NCI-H2081 (cell line): ENCODE measurements around the gene CBLC.

Experiments
- DNase-seq, 2 experiments: peaks; one replicate each; lab custom pipeline; 2025; lab: John Stamatoyannopoulos, UW

Gene CBLC

DNA sequence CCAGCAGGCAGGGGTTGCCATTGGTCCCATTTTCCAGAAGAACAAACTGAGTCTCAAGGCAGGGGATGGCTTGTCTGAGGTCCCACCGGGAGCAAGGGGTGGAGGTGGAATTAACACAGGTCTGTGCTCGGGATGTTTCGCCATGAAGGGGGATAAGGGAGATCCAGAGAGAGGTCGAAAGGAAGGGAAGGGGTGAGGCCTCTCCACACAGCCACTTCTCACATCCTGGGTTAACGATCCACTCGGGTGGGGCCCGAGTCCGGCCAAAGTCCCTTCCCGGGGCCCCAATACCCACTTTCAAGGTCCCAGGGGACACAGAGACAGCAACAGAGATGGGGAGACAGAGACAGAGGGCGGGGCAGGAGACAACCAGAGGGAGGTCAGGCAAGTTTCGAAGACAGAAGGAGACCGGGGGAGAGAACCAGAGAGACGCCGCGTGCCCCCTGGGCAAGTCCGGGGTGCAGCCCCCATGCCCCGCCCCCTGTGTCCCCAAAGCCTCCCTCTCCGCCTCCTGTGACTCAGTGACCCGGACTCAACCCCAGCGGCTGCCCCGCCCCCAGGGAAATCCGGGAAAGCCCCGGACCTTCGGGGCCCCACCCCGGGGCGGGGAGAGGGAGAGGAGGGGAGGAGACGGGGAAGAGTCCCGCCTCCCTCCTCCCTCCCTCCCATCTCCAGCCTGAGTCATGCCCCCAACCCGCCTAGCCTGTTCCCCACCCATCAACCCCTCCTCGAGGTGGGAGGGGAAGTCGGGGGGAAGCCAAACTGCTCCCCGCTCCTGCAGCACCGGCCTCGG, 30.5 kb upstream of the CBLC start:
- DNase-seq: peak; percentile 15 to 39

DNA sequence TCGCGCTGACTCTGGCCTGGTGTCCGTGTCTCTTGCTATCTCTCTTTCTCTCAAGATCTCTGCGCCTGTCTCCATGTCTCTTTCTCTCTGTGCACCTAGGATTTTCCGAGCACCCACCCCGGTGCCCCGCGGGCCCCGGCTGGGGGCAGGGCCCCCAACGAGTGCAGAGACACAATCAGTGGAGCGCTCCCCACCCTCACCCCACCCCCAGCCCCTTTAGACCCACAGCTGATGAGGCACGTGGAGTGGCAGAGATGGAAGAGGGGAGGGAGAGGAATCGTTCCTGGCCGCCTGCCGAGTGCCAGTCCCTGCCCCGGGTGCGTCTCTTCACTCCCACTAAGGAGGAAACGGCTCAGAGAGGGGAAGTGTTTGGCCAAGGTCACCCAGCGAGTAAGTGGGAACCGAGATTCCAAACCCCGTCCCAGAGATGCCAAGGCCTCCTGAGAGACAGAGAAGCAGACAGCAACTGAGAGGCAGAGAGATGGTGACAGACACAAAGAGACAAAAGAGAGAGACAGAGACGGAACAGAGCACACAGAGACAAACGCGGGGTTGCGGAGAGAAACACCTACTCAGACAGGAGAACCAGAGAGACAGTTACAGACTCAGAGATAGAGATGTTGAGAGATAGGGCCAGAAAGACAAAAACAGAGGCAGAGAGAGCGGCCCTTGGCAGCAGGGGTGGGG, 29.8 kb upstream of the CBLC start:
- peak in 1 of 2 experiments; percentile 32 for DNase-seq

DNA sequence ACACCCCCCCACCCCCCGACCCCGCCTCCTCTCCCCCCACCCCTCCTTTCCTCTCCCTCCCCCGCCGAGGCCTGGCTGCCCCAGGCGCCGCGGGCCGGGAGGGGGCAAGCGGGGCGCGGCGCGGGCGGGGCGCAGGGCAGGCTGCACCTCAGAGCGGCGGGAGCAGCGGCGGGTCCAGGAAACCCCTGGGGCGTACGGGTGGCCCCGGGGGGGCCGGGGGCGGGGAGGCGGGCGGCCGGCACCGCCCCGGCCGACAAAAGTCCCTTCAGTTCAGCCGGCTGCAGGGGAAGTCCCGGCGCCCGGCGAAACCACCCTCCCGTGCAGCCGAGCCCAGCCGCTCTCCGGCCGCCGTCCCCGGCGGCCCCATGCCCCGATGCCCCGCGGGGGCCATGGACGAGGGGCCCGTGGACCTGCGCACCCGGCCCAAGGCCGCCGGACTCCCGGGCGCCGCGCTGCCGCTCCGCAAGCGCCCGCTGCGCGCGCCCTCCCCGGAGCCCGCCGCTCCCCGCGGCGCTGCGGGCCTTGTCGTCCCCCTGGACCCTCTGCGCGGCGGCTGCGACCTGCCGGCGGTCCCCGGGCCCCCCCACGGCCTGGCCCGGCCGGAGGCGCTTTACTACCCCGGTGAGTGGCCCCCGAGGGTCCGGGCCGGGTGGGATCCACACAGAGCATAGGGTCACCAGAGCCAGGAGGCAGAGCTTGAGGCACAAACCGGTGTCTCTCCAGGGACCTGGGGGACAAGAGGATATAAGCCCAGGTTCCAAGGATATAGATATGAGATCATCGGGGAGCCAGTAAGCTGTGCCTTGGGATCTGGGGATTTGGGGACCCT, 29.1 kb upstream of the CBLC start, which contains the start of gene BCL3:
Gene BCL3, plus strand, starts transcription at position 283 of the 829 bp plus-strand sequence. Its CDS starts 83 bp downstream, at position 366.
- DNase-seq: no peak

DNA sequence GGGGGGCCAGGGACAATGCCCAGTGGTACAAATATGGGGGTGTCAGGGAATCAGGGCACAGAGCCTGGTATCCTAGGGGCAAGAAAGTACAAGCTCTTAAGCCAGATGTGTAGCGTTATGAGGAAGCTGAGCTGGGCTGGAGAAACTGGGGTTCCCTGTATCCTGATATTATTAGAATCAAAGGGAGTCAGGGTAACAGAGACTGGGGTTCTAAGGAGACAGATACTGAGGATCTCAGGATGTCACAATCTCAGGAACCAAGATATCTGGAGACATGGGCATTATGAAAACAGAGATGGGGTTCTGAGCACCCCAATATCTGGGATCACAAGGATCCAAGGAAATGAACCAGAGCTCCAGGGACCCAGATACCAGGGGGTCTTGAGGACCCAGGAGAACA, 28.4 kb upstream of the CBLC start:
- no peak for DNase-seq

DNA sequence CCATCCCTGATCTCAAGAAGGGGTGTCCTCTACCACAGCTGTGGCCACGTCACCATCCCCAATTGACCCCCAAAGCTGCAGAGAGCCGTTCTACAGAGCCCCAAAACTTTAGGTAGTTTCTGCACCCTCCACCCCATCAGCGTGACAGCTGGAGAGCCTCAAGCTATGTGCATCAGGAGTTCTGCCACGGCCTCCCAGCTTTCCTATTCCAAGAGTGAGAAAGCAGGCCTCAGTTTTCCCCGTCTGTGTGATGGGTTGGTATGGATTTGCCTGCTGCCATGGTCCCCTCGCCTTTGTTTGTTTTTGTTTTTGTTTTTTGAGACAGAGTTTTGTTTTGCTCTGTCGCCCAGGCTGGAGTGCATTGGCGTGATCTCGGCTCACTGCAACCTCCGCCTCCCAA, 27.7 kb upstream of the CBLC start:
- no peak for DNase-seq

DNA sequence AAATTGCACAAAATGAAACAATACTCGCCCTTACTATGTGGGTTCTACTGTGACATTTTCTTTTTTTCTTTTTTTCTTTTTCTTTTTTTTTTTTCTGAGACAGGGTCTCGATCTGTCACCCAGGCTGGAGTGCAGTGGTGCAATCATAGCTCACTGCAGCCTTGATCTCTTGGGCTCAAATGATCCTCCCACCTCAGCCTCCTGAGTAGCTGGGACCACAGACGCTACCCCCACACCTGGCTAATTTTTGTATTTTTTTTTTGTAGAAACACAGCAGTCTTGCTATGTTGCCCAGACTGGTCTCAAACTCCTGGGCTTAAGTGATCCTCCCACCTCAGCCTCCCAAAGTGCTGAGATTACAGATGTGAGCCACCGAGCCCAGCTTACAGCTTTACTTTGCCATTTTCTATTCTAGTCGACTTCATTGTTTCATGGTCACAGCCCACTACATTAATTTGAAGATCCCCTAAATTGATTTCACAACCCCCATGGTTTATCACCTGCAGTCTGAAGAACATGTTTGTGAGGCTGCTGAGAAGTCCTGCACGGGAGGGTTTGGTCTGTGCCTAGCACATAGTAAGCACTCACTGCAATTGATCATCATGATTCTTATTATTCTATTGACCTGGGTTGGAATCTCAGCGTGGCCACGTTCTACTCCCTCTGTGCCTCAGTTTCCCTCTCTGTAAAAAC, 25.4 kb upstream of the CBLC start:
- DNase-seq: no peak

DNA sequence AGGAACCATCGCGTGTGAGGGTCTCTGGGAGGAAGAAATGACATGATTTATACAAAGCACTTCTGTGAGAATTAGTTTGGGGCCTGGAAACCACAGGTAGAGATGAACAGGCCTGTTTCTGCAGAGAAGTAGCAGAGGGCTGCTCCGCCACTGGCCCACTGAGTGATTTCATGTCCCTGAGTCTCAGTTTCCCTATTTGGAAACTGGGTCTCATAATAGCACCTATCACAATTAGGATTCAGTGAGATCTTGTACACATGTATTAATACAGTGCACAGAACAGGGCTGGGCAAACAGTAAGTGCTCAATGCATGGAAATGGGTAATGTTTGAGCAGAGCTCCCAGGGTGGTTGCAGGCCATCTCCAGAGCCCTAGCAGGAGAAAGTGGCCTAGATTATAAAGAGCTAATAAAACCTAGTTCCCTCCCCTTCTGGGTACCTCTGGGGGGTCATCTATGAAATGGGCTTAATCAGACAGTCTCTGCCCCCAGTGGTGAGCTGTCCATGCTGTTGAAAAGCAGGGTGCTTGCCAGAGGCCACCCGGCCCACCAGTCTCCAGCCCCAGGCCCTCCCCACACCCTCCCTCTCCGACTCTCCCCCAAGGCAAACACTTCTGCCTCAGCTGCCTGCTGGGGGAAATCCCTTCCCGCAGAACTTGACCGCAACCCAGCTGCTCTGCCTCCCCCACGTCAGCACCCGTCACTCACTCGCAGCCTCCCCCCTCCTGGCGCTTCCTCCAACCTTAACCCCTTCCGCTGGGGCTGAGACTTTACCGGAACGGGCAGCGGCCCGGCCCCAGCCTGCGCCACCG, 24.7 kb upstream of the CBLC start:
- peak in 1 of 2 experiments; percentile 28 for DNase-seq

DNA sequence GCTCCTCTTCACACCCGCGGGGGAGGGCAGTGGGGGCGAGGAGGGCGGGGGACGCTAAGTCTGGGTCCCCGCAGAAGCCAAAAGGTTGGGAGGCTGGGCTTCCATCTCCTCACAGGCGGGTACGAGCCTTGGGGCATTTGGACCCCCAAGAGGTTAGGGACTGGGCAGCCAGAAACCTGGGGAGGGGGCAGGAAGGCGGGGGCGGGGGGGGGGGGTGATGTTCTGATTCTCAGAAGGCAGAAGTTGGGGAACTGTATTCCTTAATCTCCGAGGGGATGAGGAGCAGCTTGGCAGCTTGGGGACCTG, 24.1 kb upstream of the CBLC start:
- no peak for DNase-seq

DNA sequence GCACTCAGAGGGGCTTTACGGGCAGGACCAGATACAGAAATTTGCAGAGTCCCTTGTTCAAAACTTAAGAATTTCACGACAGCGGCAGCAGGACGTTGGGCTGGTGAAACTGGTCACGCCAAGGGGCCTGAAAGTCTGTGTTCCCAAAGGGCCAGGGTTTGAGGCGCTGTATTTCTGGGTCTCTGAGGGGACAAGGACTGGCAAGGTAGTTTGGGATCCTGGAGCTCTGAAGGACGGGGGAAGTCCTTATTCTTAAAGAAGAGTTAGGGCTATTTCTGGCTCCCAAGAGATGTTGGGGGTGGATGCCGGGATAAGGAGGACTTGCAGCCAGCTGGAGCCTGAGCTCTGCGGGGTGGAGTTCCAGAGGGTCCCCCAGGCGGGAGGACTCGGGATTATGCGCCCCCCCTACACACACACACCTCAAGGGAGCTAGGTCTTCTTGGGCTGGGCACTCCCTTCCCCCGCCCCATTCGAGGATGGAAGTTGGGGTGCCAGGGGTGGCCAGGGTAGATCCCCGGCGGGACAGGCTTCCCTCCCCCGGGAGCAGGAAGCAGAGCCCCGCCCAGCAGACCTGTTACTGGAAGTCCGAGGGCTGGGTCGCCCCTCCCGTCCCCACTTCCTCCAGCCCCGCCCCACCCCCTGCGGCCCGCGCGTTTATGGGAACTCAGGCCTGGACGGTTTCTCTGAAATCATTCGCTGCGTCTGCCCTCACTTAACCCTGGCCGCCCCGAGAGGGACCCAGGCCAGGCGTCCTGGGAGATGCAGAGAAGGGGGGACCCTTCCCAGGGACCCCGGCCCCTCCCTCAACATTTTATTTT, 23.5 kb upstream of the CBLC start:
- peak; percentile 39 to 61 for DNase-seq

DNA sequence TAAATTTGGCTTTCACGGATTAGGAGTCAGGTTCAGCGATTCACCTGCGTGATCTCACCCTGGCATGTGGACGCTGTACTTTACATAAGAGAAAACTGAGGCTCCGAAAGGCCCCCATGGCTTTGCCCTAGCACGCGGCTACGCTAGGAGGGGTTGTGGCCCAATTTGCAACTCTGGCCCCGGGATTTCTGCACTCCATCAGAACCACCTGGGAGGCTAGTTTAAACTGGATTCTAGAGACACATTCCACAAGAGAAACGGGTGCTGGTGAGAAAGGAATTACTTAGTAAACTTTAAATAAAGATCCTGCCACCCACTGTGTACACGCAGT, 23.0 kb upstream of the CBLC start:
- DNase-seq: no peak

DNA sequence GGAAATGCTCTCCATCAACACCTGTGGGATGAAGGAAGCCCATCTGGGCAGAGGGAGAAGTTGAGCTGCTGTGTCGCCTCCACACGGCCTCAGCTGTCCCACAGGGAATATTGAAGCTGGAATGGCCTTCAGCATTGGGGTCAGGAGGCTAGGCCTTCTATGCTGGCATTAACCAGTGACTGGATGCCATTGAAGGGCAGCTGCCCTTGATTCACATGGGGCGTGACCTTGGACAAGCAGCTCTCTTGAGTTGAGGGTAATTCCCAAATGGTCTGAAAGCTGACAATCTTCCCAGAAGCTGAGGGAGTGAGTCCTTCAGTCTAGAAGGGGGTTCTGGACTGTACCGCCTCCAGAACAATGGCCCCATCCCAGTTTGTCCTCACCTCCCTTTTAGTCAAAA, 22.5 kb upstream of the CBLC start:
- DNase-seq: no peak

DNA sequence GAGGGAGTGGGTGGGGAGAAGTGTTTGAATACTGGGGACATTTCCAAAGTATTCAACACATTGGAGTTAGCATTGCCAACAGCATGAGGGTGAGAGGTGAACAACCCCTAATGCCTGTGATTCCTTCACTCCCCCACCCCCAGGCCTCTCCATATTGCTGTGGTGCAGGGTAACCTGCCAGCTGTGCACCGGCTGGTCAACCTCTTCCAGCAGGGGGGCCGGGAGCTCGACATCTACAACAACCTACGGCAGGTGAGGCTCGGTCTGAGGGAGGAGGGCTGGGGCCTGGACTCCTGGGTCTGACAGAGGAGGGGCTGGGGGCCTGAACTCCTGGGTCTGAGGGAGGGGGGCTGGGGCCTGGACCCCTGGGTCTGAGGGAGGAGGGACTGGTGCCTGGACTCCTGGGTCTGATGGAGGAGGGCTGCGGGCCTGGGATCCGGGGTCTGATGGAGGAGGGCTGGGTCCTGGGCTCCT, 21.6 kb upstream of the CBLC start:
- DNase-seq: no peak

DNA sequence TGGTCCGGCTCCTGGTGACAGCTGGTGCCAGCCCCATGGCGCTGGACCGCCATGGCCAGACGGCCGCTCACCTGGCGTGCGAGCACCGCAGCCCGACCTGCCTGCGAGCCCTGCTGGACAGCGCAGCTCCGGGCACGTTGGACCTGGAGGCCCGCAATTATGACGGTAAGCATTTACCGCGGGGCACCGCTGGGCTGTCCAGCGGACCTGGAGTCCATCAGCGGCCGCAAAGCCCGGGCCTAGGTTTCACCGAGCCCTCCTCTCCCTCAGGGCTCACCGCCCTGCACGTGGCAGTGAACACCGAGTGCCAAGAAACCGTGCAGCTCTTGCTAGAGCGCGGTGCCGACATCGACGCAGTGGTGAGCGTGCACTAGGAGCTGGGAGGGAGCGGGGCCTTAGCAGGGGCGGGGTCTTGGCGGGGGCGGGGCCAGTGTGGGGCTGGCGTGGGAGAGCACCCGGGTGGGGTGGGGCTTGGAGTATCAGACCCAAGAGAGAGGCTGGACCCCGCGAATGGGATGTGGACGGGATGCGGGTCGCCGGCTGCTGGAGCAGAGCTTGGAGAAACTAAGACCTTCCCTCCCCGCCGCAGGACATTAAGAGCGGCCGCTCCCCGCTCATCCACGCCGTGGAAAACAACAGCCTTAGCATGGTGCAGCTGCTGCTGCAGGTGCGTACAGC, 20.5 kb upstream of the CBLC start:
- no peak for DNase-seq

DNA sequence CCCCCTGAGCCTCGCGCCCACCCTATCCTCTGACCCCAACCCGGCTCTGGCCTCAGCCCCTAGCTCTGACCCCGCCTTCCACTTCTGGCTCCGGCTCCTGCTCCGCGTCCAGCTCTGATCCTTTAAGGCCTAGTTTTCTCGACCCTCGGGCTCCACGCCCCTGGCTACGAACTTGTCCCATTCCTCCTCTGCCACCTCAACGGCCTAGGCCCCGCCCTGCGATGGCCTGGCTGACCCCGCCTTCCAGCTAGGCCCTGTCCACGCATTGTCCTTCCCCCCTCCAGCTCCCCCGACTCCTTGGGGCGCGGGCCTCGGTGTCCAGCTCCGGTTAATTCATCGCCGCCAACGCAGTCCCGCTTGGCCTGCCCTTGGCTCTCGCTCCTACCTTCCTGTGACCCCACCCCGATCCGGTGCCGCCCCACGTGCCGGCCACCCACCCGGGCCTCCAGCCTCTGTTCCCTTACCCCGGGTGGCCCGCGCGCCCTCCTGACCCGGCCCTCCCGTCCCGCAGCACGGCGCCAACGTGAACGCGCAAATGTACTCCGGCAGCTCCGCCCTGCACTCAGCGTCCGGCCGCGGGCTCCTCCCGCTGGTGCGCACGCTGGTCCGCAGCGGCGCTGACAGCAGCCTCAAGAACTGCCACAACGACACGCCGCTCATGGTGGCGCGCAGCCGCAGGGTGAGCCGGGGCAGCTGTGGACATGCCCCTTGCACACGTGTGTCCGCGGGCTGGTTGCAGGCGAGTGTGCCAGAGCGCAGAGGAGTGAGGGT, 19.8 kb upstream of the CBLC start:
- DNase-seq: no peak

DNA sequence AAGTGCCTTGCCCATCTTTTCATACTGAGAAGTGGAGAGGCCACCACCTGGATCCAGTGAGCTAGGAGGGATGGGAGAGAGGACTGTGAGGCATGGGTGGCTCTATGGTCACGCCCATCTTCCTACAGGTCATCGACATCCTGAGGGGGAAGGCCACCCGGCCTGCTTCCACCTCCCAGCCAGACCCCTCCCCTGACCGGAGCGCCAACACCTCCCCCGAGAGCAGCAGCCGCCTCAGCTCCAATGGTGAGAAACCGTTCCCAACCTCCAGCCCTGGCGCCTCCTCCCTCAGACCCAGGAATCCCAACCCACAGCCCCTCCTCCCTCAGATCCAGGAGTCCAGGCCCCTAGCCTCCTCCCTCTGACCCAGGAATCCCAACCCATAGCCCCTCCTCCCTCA, 19.1 kb upstream of the CBLC start:
- DNase-seq: no peak

DNA sequence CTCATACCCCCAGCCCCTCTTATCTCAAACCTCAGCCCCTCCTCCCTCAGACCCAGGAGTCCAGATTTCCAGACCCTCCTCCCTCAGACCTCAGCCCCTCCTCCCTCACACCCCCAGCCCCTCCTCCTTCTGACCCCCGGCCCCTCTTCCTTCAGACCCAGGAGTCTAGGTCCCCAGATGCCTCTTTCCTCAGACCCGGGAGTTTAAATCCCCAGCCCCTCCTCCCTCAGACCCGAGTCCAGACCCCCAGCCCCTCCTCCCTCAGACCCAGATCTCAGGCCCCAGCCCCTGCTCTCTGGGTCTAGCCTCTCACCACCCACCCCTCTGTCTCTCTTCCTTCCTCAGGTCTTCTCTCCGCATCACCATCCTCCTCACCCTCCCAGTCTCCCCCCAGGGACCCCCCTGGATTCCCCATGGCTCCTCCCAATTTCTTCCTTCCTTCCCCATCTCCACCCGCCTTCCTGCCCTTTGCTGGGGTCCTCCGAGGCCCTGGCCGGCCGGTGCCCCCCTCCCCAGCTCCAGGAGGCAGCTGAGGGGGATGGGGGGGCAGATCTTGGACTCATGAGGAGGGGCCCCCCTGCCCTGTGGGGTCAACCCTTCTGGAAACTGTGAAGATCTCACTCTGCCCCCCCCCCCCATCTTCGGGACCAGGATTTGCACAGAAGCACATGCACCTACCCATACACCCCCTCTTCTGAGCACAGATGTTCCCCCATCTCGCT, 18.4 kb upstream of the CBLC start:
- DNase-seq: no peak

DNA sequence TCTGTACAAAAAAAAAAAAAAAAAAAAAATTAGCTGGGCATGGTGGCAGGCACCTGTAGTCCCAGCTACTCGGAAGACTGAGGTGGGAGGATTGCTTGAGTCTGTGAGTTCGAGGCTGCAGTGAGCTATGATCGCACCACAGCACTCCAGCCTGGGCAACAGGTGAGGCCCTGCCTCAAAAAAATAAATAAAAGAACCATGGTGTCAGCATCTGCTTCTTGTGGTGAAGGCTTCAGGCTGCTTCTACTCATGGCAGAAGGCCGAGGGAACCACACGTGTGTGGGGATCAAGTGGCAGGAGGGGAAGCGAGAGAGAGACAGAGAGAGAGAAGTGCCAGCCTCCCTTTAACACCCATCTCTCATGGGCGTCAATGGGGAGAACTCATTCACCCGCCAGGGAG, 15.7 kb upstream of the CBLC start:
- no peak for DNase-seq
